Measurements from ENCODE around the gene CCDC187.
"Not testable (repeated sequence)": the region's sequence is repeated elsewhere in the genome, so short reads cannot be mapped to it uniquely, and the experiment has no call there.

The CCDC187 gene

DNA sequence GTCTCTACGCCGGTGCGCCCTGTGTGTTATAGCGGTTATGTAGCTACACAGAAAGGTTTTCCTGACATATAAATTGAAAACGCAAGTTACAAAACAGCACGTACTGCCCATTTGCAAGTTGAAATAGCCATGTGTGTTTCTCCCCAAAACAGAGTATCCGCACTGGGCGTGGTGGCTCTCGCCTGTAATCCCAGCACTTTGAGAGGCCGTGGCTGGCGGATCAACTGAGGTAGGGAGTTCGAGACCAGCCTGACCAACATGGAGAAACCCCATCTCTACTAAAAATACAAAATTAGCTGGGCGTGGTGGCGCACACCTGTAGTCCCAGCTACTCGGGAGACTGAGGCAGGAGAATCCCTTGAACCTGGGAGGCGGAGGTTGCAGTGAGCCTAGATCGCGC, 37.3 kb downstream of the CCDC187 start:
- DNase-seq (ENCODE audit: low read depth), result not testable (repeated sequence)

GRCh38 chr9:136265561-136266355, 38.1 kb downstream of the CCDC187 start:
- DNase-seq (ENCODE audit: low read depth), result no peak

DNA sequence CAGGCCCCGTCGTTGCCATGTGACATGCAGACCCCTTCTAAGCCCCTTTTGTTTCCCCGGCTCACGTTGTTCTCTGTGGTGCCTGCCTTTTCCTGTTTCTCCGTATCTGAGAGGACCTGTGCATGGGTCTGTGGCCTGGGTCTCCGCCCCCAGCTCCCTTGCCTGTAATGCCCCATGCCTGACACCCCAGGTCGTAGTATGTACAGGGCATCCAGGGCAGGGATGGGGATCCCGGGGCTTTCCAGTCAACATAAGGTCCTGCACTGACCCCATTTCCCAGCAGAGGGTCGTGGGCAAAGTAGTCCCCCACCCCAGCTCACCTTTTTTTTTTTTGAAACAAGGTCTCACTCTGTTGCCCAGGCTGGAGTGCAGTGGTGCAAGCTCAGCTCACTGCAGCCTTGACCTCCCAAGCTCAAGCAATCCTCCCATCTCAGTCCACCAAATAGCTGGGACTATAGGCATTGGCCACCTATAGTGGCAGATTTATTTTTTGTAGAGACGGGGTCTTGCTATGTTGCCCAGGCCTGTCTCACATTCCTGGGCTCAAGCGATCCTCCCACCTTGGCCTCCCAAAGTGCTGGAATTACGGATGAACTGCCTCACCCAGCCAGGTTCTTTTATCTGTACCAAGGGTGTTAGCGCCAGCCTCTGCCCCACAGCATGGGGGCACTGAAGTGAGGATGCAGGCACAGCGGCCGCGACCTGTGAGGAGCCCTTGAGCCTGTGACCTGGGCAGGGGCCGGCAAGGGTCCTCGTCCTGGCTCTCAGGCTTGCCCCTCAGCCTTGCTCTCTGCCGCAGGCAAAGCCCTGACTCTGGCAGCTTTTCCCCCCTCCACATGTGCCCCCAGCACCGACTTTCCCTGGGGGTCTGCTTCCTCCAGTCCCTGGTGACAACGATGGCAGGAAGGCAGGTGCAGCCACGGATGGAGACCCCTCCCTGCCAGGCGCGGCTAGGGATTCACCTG, 39.2 kb downstream of the CCDC187 start:
- no peak for DNase-seq (ENCODE audit: low read depth)

DNA sequence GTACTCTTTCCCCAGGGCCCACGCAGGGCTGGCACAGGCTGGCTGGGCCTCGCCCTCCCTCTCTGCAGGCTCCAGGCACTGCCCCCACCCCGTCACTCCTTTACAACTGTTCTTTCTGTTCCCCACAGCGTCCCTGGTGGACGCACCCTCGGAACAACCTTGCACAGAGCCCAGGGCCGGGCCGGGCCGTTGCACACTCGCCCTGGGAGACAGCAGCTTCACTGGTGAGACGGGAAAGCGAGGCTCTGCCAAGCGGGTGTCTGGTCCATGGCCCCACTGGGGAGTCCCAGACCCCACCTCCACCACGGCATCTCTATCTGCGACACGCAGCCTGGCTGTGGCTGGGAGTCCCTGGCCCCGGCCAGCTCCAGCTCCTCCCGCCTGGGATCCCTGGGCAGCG, 39.9 kb downstream of the CCDC187 start:
- DNase-seq (ENCODE audit: low read depth), result no peak

- DNase-seq (ENCODE audit: low read depth), result no peak
These were observed 41.2 kb downstream of the CCDC187 start for GRCh38 chr9:136262671-136263178.

DNA sequence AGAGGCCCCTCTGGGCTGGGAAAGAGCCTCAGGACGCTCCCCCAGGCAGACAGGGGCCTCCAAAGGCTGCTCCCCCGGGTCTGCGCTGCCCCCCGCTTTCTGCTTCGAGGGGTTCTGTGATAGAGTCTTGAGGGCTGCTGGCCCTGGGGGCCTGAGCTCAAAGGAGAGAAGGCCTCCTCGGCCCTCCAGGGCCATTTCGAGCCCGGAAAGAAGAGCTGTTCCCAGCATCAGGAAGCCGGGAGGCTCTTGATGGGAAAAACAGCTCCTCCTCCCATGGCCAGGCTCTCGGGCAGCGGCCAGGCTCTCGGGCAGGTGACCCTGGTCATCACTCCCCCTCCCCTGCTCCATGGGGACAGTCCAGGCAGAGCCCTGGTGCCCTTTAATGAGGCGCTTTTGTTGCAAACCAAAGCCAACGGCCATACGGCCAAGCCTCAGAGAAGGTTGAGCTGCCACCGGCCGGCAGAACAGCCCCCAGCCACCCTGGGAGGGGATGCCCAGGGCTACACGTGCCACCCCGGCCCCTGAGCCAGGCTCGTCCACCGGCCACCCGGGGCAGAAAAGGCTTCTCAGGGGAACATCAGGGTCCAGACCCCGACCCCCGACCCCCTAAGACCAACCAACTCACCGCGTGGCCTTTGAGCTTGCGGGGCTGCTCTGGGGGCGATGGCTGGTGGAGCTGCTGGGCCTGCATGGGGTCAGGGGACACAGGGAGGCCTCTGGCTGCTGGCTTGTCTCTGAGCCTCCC, 42.0 kb downstream of the CCDC187 start:
- no peak for DNase-seq (ENCODE audit: low read depth)

DNA sequence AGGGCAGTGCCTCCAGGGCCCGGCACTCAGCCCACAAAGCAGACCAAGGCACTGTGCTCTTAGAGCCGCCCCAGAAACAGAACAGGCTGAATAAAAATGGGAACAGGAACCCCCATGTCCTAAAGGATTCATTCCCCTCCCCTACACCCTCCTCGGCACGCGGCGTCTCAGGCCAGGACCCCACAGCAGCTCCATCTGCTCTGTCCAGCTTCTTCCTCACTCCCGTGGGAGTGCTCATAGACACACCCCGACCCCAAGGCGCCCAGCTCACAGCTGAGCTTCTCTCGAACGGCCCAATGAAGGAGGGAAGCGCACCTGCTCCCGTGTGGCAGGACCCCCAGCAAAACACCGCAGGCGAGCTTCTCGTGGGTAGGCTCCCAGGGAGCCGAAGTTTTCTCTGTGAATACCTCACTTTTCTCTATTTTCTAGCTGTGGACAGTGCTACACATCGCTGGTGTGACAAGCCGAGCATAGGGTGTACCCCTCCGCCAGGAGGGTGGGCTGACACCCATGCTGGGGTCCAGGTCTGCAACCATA, 42.9 kb downstream of the CCDC187 start:
- no peak for DNase-seq (ENCODE audit: low read depth)

GRCh38 chr9:136260521-136260920, 43.4 kb downstream of the CCDC187 start:
- no peak for DNase-seq (ENCODE audit: low read depth)

GRCh38 chr9:136259836-136260235, 44.1 kb downstream of the CCDC187 start:
- DNase-seq (ENCODE audit: low read depth), result no peak

GRCh38 chr9:136259517-136259813, 44.4 kb downstream of the CCDC187 start:
- no peak for DNase-seq (ENCODE audit: low read depth)

DNA sequence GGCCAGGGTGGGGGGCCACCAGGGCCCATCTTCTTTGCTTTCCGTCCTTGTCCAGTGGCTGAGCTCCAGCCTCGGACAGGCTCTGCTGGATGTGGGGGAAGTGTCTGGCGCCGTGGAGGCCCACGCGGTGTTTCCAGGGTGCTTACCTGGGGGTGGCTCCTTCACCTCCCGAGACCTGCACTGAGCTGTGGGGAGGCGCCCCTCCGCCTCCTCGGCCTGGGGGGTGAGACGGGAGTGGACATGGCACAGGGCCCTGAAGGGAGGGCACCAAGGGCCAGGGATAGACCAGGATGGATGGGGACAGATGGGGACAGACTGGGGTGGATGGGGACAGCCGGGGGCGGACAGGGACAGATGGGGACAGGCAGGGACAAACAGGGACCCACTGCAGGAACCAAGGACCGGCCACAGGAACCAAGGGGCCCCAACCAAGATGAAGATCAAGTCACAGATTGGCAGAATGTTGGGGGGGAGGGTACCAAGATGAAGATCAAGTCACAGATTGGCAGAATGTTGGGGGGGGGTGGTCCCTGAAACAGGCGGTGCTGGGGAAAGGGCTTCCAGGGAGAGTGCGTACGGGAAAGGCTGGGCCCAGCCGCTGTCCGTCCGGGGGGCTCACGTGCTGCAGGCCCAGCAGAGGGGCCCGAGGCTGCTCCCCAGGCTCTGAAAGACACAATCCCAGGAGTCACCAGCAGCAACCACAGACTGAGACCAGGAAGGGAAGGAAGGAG, 44.9 kb downstream of the CCDC187 start:
- DNase-seq (ENCODE audit: low read depth), result no peak

- no peak for DNase-seq (ENCODE audit: low read depth)
These were observed 45.6 kb downstream of the CCDC187 start for GRCh38 chr9:136258299-136258625.

DNA sequence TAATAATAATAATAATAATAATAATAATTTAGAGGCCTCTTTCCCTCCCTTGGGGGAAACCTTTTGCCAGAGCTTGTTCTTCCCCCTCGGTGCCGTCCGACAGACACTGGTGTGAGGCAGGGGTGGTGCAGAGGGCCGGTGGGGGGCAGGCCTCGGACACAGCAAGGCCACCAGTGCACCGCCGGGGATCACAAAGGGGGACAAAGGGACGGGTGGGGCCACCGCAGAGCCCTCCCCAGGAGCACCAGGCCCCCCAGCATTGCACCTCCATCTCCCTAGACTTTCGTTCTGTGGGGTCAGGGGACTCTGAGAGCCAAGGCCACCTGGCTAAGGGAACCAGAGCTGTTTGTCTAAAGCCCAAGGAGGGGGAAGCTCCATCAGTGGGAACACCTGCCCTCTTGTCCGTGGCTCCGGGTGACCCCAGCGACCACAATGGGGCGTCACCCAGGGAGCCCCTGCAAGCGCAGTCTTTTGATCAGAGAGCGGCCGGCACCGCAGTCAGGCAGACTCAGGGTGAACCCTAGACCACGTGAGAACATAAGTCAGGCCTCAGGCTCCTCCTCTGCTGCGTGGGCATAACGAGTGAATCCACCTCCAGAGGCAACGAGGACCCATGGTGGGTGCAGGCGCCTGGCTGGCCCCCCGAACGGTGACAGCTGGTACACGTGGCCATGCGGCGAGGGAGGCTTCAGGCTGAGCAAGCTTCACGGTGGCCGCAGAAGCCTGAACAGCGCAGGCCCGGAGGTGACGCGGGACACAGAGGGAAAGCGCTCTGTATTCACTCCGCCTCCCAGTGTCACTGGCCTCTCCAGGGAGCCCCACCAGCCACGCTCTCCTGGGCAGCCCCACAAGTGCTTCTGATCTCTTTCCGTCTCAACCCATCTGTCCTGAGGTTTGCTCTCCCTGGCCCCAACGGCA, 46.3 kb downstream of the CCDC187 start:
- no peak for DNase-seq (ENCODE audit: low read depth)

DNA sequence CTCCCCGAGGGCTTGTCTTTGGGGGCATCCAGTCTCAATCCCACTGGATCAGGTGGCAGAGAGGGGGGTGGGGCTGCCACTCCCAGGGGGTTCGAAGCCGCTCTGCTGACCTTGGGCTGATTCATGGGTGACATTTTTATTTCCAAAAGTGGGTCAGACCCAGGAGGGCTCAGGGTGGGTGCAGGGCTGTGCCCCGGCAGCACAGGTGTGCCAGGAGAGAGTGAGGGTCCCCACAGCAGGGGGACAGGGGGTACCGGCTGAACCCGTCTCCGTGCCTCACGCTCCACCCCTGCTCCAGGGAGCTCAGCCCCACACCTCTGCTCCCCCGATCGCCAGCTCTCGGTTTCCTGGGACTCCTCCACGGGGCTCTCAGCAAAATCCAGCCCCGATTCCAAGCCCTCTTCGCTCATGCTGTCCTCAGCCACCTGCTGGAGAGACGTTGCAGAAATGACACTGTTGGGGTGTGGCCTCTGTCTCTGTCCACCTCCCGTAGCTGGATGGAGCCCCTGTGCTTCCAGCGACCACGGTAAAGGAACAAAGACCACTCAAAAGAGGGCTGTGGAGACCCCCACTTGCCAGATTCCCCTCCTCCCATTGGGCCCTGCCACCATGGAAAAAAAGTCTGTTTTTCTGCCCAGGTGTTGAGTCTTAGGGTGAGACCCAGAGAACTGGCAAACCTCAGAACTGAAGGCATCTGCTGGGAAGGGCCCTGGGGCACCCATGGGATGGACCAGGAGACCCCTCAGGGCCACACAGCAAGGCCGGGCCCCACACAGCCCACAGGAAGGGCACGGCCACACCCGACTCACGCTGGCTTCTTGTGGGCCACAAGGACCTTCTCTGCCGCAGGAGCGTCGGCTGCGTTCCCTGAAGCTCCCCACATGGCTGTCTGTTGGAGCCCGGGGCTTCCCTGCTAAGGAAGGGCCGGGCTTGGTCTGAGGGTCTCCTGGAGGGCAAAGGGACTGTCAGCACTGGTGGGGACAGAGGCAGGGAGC, 47.7 kb downstream of the CCDC187 start:
- no peak for DNase-seq (ENCODE audit: low read depth)

GRCh38 chr9:136255166-136255538, 48.7 kb downstream of the CCDC187 start:
- no peak for DNase-seq (ENCODE audit: low read depth)

- DNase-seq (ENCODE audit: low read depth), result no peak
These were observed 49.3 kb downstream of the CCDC187 start for GRCh38 chr9:136254381-136255165.

DNA sequence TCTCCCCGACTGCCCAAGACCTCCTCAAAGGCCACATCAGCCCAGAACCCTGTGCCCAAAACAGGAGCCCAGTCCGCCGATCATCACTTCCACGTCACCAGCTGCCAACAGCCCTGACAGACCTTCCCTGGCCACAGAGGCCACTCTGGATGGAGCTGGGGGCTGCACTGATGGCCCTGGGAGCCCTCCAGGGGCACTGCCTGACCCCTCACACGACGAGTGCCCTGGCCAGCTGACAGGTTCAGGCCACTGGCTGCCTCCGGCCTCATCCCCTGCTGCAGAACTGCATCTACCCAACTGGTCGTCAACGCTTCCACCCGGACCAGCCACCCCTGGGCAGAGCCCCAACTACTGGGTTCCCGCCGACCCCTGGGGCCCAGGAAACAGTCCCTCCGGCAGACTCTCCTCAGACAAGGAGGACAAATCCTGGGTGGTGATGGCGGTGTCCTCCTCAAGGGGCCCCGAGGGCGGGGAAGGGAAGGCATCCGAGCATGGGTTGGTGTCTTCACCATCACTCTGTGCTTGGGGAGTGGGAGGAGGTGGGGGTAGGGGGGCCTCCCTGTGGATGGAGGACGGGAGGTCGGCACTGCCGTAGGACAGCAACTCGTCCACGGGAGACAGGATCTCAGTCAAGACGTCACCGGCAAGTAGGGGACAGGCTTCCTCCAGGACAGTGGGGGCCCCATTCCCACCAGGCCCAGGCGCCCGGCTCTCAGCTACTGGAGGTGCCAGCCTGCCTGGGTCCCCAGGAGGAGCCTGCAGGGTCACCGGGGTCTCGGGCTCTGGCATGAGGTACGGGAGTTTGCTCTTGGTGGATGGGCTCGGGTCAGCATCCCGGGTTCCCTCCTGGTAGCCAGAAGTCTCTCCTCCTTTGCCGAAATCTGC, 50.4 kb downstream of the CCDC187 start:
- no peak for DNase-seq (ENCODE audit: low read depth)
